ENCODE data around the gene SKA2. TPM values are rescaled to one million over a fixed set of nuclear protein-coding genes. Genes with fewer than 3 reads are reported as not detected.

SKA2 gene
- total RNA-seq, 1 donor from 2014 or later = 59.6 TPM

DNA sequence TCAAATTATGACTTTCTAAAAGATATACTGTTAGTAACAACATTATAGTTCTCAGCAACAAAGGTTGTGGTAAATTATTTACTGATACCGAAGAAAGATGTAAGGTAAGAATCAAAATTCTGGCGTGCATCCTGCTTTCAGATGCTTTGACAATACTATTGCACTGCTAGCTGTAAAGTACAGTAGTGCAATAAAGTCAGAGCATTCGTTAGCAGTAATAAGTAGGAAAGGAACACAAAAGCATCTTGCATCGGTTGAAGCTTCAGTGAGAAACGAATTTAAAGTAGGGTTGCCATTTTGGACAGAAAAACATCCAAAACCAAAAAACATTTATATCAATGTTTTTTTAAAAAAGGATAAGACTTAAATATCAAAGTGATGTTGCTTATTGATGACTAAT, 4.0 kb downstream of the SKA2 start:
- Mint-ChIP-seq H3K4me1 (peaks cover 26% of the 10 kb centered on the region), H3K36me3 (no peaks in the 10 kb centered on the region), H3K27ac (peak overlapping the region; percentile 47), H3K4me3 (no peak overlapping the region), H3K9me3 (no peaks in the 10 kb centered on the region), H3K27me3 (ENCODE audit: low read depth) (no peaks in the 10 kb centered on the region)
- no peak for DNase-seq (ENCODE audit: low spot score in 2 of 2, unreplicated experiment in 2 of 2)
- no peak for TF ChIP-seq CTCF (IDR thresholded peaks at IDR 0.05; ENCODE audit: unreplicated experiment)

DNA sequence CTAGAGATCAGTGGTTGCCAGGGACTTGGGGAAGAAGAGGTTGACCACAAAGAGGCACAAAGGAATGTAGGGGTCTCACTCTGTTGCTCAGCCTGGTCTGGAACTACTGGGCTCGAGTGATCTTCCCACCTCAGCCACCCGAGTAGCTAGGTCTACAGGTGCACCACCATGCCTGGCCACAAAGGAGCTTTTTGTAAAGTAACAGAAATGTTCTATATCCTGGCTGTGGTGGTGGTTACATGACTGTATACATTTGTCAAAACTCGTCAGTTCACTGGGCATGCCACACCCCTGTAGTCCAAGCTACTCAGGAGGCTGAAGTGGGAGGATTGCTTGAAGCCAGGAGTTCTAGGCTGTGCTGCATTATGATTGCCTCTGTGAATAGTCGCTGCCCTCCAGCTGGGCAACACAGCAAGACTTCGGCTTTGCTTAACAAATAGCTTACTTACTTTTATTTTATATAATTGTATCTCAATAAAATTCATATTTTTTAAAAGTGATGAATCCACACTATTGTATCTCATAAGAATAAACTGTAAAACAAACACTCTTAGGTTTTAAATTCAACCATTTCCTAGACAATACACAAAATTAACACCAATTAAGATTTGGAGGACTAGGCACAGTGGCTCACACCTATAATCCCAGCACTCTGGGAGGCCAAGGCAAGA, 5.0 kb downstream of the SKA2 start:
- no peak for DNase-seq (ENCODE audit: low spot score in 2 of 2, unreplicated experiment in 2 of 2)
- H3K27ac Mint-ChIP-seq = peak overlapping the region; percentile 43
- H3K4me3 Mint-ChIP-seq = no peak overlapping the region
- peaks cover 7% of the 10 kb centered on the region for H3K36me3 Mint-ChIP-seq
- H3K4me1 Mint-ChIP-seq = peaks cover 26% of the 10 kb centered on the region
- no peaks in the 10 kb centered on the region for H3K27me3 Mint-ChIP-seq (ENCODE audit: low read depth)
- H3K9me3 Mint-ChIP-seq = no peaks in the 10 kb centered on the region
- no peak for TF ChIP-seq CTCF (IDR thresholded peaks at IDR 0.05; ENCODE audit: unreplicated experiment)

DNA sequence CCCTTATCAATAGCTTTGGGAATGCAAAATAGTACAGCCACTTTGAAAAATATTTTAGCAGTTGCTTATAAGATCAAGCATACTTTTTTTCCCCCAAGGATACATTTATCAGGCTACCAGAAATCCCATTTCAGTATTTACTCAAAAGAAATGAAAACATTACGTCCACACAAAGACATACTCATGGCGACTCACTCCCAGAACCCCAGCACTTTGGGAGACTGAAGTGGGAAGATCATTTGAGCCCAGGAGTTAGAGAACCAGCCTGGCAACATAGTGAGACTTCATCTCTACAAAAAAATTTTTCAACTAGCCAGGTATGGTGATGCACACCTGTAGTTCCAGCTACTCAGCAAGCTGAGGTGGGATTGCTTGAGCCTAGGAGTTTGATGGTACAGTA, 5.9 kb downstream of the SKA2 start:
- no peak for TF ChIP-seq CTCF (IDR thresholded peaks at IDR 0.05; ENCODE audit: unreplicated experiment)
- H3K9me3 Mint-ChIP-seq = no peaks in the 10 kb centered on the region
- peaks cover 25% of the 10 kb centered on the region for H3K4me1 Mint-ChIP-seq
- H3K36me3 Mint-ChIP-seq = peaks cover 14% of the 10 kb centered on the region
- no peak overlapping the region for H3K4me3 Mint-ChIP-seq
- peak overlapping the region; percentile 66 for H3K27ac Mint-ChIP-seq
- no peak for DNase-seq (ENCODE audit: low spot score in 2 of 2, unreplicated experiment in 2 of 2)
- H3K27me3 Mint-ChIP-seq (ENCODE audit: low read depth) = no peaks in the 10 kb centered on the region

DNA sequence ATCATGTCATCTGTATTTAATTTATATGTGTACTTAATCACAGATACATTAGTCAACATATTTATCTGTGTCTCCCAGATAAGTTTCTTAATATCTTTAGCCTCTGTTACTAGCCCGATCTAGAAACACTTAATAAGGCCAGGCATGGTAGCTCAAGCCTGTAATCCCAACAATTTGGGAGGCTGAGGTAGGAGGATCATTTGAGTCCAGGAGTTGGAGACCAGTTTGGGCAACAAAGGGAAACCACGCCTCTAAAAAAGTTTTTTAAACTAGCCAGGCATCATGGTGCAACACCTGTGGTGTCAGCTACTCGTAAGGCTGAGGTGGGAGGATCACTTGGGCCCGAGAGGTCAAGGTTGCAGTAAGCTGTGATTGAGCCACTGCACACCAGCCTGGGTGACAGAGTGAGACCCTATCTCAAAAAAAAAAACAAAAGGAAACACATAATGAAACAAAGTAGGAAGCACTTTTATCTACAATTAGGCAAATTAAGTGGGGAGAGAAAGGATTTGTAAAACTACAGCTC, 9.4 kb downstream of the SKA2 start:
- no peak for TF ChIP-seq CTCF (IDR thresholded peaks at IDR 0.05; ENCODE audit: unreplicated experiment)
- Mint-ChIP-seq H3K4me1 (no peaks in the 10 kb centered on the region), H3K27ac (no peak overlapping the region), H3K27me3 (ENCODE audit: low read depth) (no peaks in the 10 kb centered on the region), H3K36me3 (peaks cover 20% of the 10 kb centered on the region), H3K9me3 (no peaks in the 10 kb centered on the region), H3K4me3 (no peak overlapping the region)
- no peak for DNase-seq (ENCODE audit: low spot score in 2 of 2, unreplicated experiment in 2 of 2)

GRCh38 chr17:59141860-59142259, 13.1 kb downstream of the SKA2 start:
- no peaks in the 10 kb centered on the region for H3K4me1 Mint-ChIP-seq
- peaks cover 21% of the 10 kb centered on the region for H3K36me3 Mint-ChIP-seq
- DNase-seq (ENCODE audit: low spot score in 2 of 2, unreplicated experiment in 2 of 2) = no peak
- TF ChIP-seq CTCF (IDR thresholded peaks at IDR 0.05; ENCODE audit: unreplicated experiment) = no peak
- H3K9me3 Mint-ChIP-seq = no peaks in the 10 kb centered on the region
- H3K4me3 Mint-ChIP-seq = no peak overlapping the region
- H3K27me3 Mint-ChIP-seq (ENCODE audit: low read depth) = no peaks in the 10 kb centered on the region
- H3K27ac Mint-ChIP-seq = no peak overlapping the region

Data from mesothelial cell of epicardium (in vitro differentiated cells).